Large intestine (tissue), 3 donors: Measurements from ENCODE around the gene CCDC187. TPM values are rescaled to one million over a fixed set of nuclear protein-coding genes. Genes with fewer than 3 reads are reported as not detected.
A peak's percentile ranks its signal among the peaks of the same experiment; 100 is the strongest.

Experiments
- DNase-seq, 2 donors: peaks; one replicate each; pipeline versions ENCODE4 v3.0.0 to v3.0.0-alpha.2; 2013
- H3K27ac ChIP-seq: one replicate; pipeline ENCODE4 v1.5.1; 2013; ENCODE audit warnings: low read length
- H3K27me3 ChIP-seq: 2 replicates; pipeline ENCODE4 v1.6.1; 2013; ENCODE audit warnings: low read length; ENCODE audit not compliant: control insufficient read depth, insufficient read depth
- H3K36me3 ChIP-seq: 2 replicates; pipeline ENCODE4 v1.6.1; 2013; ENCODE audit warnings: low read length; ENCODE audit not compliant: control insufficient read depth, insufficient read depth
- H3K4me1 ChIP-seq: one replicate; pipeline ENCODE4 v1.6.1; 2013; ENCODE audit warnings: low read length; ENCODE audit not compliant: control insufficient read depth, insufficient read depth
- H3K4me3 ChIP-seq: one replicate; pipeline ENCODE4 v1.5.1; 2013; ENCODE audit warnings: low read length
- H3K9me3 ChIP-seq: one replicate; pipeline ENCODE4 v1.6.1; 2013; ENCODE audit warnings: mild to moderate bottlenecking, low read depth, low read length, moderate library complexity; ENCODE audit not compliant: control insufficient read depth
- WGBS: methylation state at CpG from one replicate; pipeline ENCODE4 v1.1.5; 2013; ENCODE audit warnings: low lambda C conversion rate; ENCODE audit not compliant: insufficient coverage; 5-methylcytosine and 5-hydroxymethylcytosine counted together
- polyA plus RNA-seq: library from polyadenylated mRNA; unstranded; fragments of 120-200 nt; gene quantifications from one replicate; pipeline ENCODE4 v1.2.1, GENCODE V29; 2013

The CCDC187 gene
- polyA plus RNA-seq, 1 donor: 2.0 TPM

DNA sequence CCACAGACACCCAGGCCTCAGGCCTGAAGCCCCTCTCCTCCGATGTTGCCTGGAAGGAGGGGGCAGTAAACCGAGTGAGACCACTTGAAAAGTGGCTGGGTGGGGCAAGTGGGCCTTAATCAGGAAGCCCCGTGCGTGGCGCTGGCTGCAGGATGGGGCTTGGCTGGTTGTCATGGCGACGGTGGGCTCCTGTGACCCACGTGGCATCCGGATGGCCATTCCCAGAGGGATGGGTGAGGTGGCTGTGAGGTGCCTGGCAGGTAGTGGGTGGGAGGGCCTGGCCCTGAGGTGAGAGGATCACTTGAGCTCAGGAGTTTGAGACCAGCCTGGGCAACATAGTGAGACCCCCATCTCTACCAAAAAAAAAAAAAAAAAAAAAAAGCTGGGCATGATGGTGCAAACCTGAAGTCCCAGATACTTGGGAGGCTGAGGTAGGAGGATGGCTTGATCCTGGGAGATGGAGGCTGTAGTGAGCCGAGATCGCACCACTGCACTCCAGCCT lies 28.6 kb upstream of the CCDC187 start:
- Histone ChIP-seq H3K9me3 (no peaks in the 10 kb centered on the region), H3K36me3 (peaks cover 6% of the 10 kb centered on the region), H3K27ac (no peak overlapping the region), H3K4me3 (no peak overlapping the region), H3K27me3 (no peaks in the 10 kb centered on the region), H3K4me1 (peaks cover 24% of the 10 kb centered on the region)
- no CpG with 5 or more reads among the region's 11 CpGs for WGBS
- DNase-seq: no peak

- DNase-seq: no peak
- H3K4me3 ChIP-seq: no peak overlapping the region
- H3K9me3 ChIP-seq: no peaks in the 10 kb centered on the region
- H3K27ac ChIP-seq: no peak overlapping the region
- peaks cover 3% of the 10 kb centered on the region for H3K36me3 ChIP-seq
- H3K4me1 ChIP-seq: peaks cover 26% of the 10 kb centered on the region
- H3K27me3 ChIP-seq: no peaks in the 10 kb centered on the region
- WGBS: no CpG with 5 or more reads among the region's 46 CpGs
Observed at GRCh38 chr9:136331556-136332481, 27.9 kb upstream of the CCDC187 start.

DNA sequence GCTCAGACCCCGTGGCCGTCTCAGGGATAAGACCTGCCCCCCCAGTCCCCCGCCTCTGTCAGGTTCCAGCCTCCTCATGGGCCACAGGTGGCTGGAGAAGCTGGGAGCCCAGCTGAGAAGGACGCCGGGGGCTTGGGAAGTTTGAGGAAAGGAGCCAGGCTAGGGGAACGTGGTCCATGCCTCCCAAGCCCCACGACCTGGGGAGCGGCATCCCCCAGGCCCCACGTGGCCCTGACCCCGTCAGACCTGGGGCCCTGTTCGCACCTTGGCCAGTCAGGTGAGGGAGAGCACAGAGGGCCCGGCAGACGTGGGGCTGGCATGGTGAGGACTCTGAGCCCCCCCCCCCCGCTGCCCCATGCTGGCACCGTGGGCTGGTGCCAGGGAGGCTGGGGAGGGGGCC lies 27.1 kb upstream of the CCDC187 start:
- no peak overlapping the region for H3K4me3 ChIP-seq
- no CpG with 5 or more reads among the region's 15 CpGs for WGBS
- H3K4me1 ChIP-seq: peaks cover 33% of the 10 kb centered on the region
- H3K27ac ChIP-seq: no peak overlapping the region
- H3K27me3 ChIP-seq: no peaks in the 10 kb centered on the region
- H3K9me3 ChIP-seq: no peaks in the 10 kb centered on the region
- H3K36me3 ChIP-seq: peaks cover 3% of the 10 kb centered on the region
- no peak for DNase-seq

DNA sequence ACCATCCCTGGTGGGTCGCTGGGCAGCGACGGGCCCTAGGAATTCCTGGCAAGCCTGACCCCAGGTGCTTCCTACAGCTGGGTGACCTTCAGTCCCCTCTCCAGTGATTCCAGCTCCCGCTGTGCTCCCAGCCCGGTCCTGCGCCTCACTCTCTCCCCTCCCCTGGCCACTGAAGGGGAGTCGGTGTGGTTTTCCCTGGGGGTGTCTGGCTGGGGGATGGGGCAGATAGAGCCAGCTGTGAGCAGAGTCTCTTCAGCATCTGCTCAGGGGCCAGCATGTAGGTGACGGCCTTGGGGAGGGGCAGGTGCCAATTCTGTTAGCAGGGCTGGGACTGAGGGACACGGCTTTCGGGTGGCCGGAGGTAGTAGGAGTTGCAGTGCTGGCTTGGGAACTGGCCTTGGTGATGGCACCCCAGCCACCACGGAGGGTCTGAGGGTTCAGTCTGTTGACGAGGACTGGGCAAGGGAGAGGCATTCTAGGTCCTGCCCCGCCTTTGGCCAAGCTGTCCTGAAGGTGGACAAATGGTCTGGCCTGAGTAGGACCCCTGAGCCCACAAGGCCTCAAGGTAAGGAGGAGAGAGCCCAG lies 26.6 kb upstream of the CCDC187 start:
- WGBS: no CpG with 5 or more reads among the region's 14 CpGs
- Histone ChIP-seq H3K27ac (no peak overlapping the region), H3K9me3 (no peaks in the 10 kb centered on the region), H3K36me3 (peaks cover 2% of the 10 kb centered on the region), H3K4me3 (no peak overlapping the region), H3K27me3 (no peaks in the 10 kb centered on the region), H3K4me1 (peaks cover 33% of the 10 kb centered on the region)
- no peak for DNase-seq

DNA sequence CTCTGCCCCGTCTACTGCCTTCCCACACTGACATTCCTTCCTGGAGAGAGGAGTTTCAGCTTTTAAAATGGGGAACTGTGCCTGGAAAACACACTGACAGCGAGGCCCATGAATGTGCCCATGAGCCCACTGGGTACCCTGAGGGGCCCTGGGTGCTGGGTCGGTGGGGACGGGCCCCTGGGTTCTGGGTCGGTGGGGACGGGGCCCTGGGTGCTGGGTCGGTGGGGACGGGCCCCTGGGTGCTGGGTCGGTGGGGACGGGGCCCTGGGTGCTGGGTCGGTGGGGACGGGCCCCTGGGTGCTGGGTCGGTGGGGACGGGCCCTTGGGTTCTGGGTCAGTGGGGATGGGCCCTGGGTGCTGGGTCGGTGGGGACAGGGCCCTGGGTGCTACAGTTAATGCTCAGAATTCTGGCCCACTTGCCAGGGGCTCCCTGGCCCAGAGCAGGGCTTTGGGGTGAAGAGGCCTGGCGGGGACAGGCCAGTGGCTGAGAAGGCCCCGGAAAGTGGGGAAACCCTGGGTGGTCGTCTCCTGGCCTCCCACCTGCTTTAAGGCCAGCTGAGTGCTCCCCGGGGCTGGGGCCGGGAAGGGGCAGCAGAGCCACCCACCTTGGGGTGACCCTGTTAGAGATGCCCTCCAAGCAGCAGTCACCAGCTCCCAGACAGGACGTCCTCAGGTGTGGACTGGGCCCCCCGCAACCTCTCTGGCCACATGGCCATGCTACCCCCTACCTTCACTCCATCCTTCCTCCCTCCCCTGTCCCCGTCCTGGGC lies 25.9 kb upstream of the CCDC187 start:
- Histone ChIP-seq H3K9me3 (no peaks in the 10 kb centered on the region), H3K4me1 (peaks cover 33% of the 10 kb centered on the region), H3K27me3 (no peaks in the 10 kb centered on the region), H3K27ac (no peak overlapping the region), H3K4me3 (no peak overlapping the region), H3K36me3 (no peaks in the 10 kb centered on the region)
- no CpG with 5 or more reads among the region's 23 CpGs for WGBS
- no peak for DNase-seq

- DNase-seq: no peak
- no peaks in the 10 kb centered on the region for H3K36me3 ChIP-seq
- no peak overlapping the region for H3K27ac ChIP-seq
- H3K27me3 ChIP-seq: no peaks in the 10 kb centered on the region
- H3K4me3 ChIP-seq: peak overlapping the region; percentile 54
- H3K4me1 ChIP-seq: peaks cover 33% of the 10 kb centered on the region
- no peaks in the 10 kb centered on the region for H3K9me3 ChIP-seq
- no CpG with 5 or more reads among the region's 19 CpGs for WGBS
Observed at GRCh38 chr9:136329211-136329627, 25.3 kb upstream of the CCDC187 start.

GRCh38 chr9:136328622-136329041 lies 24.7 kb upstream of the CCDC187 start:
- peak in 1 of 2 donors; percentile 53 for DNase-seq
- peak overlapping the region; percentile 54 for H3K4me3 ChIP-seq
- peak overlapping the region; percentile 51 for H3K27ac ChIP-seq
- H3K4me1 ChIP-seq: peaks cover 33% of the 10 kb centered on the region
- H3K36me3 ChIP-seq: no peaks in the 10 kb centered on the region
- H3K27me3 ChIP-seq: no peaks in the 10 kb centered on the region
- no peaks in the 10 kb centered on the region for H3K9me3 ChIP-seq
- no CpG with 5 or more reads among the region's 15 CpGs for WGBS

DNA sequence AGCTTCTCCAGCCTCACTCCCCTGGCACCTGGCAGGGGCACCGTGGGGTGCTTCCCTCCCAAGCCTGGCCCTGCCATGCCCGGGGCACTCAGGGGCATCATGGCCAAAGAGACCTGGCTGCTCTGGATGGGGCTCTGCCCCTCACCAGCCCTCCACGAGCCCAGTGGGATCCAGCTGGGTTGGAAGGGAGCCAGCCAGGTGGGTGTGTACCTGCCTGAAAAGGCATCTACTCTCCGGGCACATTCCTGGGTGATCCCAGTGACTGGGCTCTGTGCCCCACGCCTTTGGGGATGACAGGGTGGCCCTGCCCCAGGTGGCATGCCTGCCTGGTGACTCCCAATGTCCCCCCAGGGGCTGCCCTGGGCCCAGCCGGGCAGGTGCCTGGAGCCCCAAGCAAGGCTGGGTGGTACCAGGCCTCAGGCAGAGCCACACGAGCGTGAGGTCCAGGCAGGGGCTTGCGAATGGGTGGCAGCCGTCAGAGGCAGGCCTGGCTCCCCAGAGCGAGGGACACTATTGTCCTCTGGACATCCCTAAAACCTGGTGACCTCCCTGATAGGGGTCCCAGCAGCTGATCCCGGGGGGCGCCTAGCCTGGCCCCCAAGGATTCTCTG lies 24.2 kb upstream of the CCDC187 start:
- no peaks in the 10 kb centered on the region for H3K36me3 ChIP-seq
- H3K27ac ChIP-seq: peak overlapping the region; percentile 51
- H3K9me3 ChIP-seq: no peaks in the 10 kb centered on the region
- H3K4me1 ChIP-seq: peaks cover 33% of the 10 kb centered on the region
- peak; percentile 43 to 48 for DNase-seq
- no CpG with 5 or more reads among the region's 13 CpGs for WGBS
- H3K27me3 ChIP-seq: no peaks in the 10 kb centered on the region
- H3K4me3 ChIP-seq: peak overlapping the region; percentile 54

DNA sequence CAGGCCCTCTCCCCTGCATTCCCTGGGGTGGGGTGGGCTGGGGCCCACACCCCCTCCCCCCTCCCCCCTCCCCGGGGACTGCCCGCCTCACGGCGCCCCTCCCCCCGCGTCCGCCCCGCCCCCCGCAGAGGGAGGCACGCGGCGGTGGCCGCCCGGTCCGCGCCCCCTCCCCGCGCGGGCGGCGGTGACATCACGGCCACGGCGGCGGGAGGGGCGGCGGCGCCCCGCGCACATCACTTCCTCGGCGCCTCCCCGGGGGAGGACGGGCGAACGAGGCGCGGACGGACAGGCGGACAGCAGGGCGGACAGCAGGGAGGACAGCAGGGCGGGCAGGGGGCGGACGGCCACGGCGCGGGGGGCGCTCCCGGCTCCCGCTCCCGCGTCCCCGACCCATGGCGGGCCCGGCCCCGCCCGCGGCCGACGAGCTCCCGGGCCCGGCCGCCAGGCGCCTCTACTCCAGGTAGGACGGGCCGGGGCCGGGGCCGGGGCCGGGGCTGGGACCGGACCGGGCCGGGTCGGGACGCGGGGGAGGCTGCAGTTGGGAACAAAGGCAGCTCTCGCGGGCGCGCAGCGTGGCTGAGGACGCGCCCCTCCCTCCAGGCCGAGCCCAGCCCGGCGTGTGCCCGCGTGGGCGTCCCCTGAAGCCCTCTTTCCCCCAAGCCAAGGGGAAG lies 23.5 kb upstream of the CCDC187 start, which contains the start of gene GPSM1:
Gene GPSM1 (plus strand): TSS at position 236 of the 671 bp plus-strand sequence. CDS start 157 bp downstream, at position 393.
- peak in 1 of 2 donors; percentile 57 for DNase-seq
- H3K9me3 ChIP-seq: no peaks in the 10 kb centered on the region
- peaks cover 33% of the 10 kb centered on the region for H3K4me1 ChIP-seq
- peak within 1 kb of the TSS; percentile 54 for H3K4me3 ChIP-seq
- no CpG with 5 or more reads among the region's 88 CpGs for WGBS
- no peaks in the 10 kb centered on the region for H3K36me3 ChIP-seq
- no peaks in the 10 kb centered on the region for H3K27me3 ChIP-seq
- peak within 1 kb of the TSS; percentile 60 for H3K27ac ChIP-seq
